ENCODE data around the gene MFSD6. TPM values are rescaled to one million over a fixed set of nuclear protein-coding genes. Genes with fewer than 3 reads are reported as not detected.
"Not testable (repeated sequence)": the region's sequence is repeated elsewhere in the genome, so short reads cannot be mapped to it uniquely, and the experiment has no call there.

MFSD6 gene
- total and polyA plus RNA-seq, 10 donors = 5.0 to 130 (median 46.9) TPM

GRCh38 chr2:190506666-190507065 lies 98.5 kb downstream of the MFSD6 start:
- H3K36me3 ChIP-seq = peaks cover 0 to 91% (median 31%) of the 10 kb centered on the region in 6 donors
- 50 to 69% (median 57%) methylated on average over 2 of the region's 2 CpGs for WGBS, 5 donors
- intact Hi-C loops (cut with DNase I; ENCODE audit: low total_unique reads) = no loop called here
- H3K27ac ChIP-seq = peak overlapping the region in 6 of 8 donors; percentile 9 to 68 (median 24)
- no peaks in the 10 kb centered on the region for H3K9me3 ChIP-seq
- TF ChIP-seq CTCF (IDR thresholded peaks at IDR 0.05 in 8 of 11, conservative IDR thresholded peaks at IDR 0.05 in 3 of 11) (no peak), POLR2AphosphoS5 (IDR thresholded peaks at IDR 0.05) (no peak), POLR2A (IDR thresholded peaks at IDR 0.05) (no peak)
- no peaks in the 10 kb centered on the region for H3K27me3 ChIP-seq (replicated peaks in 1 of 7)
- no peak overlapping the region for H3K4me3 ChIP-seq
- DNase-seq = no peak
- H3K4me1 ChIP-seq = peaks cover 2 to 40% (median 18%) of the 10 kb centered on the region in 6 donors

DNA sequence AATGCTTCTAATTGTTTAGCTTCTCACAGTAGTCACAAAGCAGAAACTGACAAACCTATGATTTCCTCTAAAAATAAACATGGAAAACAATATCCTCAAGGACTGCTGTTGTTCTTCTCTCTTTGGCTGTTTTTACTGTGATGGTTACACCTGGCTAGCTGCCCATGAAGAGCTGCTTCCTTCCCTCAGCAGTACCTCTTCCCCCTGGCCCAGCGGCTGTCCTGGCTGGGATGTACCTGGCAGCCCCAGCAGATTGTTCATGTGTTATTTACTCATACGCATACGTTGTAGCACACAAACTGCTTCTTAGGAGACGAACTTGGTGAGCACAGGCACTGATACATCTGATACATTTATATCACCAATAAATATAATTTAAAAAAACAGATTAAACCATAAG lies 99.0 kb downstream of the MFSD6 start:
- TF ChIP-seq POLR2AphosphoS5 (IDR thresholded peaks at IDR 0.05) = peak in 1 of 3 donors; percentile 23
- TF ChIP-seq POLR2A (IDR thresholded peaks at IDR 0.05) = no peak
- no peak for DNase-seq
- intact Hi-C loops (cut with DNase I; ENCODE audit: low total_unique reads) = no loop called here
- peak overlapping the region in 7 of 8 donors; percentile 0 to 68 (median 20) for H3K27ac ChIP-seq
- no peaks in the 10 kb centered on the region for H3K9me3 ChIP-seq
- H3K4me1 ChIP-seq = peaks cover 2 to 35% (median 15%) of the 10 kb centered on the region in 6 donors
- peaks cover 0 to 88% (median 31%) of the 10 kb centered on the region in 6 donors for H3K36me3 ChIP-seq
- WGBS, 5 donors = 59 to 78% (median 69%) methylated on average over 4 of the region's 4 CpGs
- H3K27me3 ChIP-seq (replicated peaks in 1 of 7) = no peaks in the 10 kb centered on the region
- no peak overlapping the region for H3K4me3 ChIP-seq

GRCh38 chr2:190509895-190510294 lies 101.7 kb downstream of the MFSD6 start:
- H3K9me3 ChIP-seq; H3K27me3 ChIP-seq (replicated peaks in 1 of 7); DNase-seq; intact Hi-C loops (cut with DNase I; ENCODE audit: low total_unique reads); H3K27ac ChIP-seq; H3K4me3 ChIP-seq: not testable (repeated sequence)
- Histone ChIP-seq H3K4me1 (peaks cover 2 to 26% (median 13%) of the 10 kb centered on the region in 6 donors), H3K36me3 (peaks cover 0 to 86% (median 22%) of the 10 kb centered on the region in 6 donors)
- 88 to 94% (median 91%) methylated on average over 5 of the region's 5 CpGs for WGBS, 5 donors

DNA sequence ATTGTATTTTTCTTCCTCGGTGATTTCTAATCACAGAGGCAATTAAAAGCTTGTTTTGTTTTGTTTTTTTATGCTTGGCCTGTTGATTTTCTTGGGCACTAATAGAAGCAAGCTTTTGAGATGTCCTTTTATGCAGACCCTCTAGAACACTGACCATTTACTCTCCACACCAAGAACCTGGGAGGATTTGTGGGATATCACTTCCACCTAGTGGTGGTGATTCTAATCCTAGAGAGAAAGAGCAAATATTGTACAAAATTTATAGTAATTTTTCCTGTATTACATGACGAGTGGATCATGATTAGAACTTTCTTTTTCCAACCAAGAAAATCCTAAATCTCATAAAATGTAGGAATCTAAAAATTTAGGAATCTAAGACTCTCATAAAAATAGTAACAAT lies 102.9 kb downstream of the MFSD6 start:
- H3K27ac ChIP-seq = no peak overlapping the region
- DNase-seq = no peak
- H3K36me3 ChIP-seq = peaks cover 0 to 74% (median 17%) of the 10 kb centered on the region in 6 donors
- no peaks in the 10 kb centered on the region for H3K9me3 ChIP-seq
- peaks cover 2 to 20% (median 14%) of the 10 kb centered on the region in 6 donors for H3K4me1 ChIP-seq
- no peak overlapping the region for H3K4me3 ChIP-seq
- 75 to 86% (median 77%) methylated on average over 2 of the region's 2 CpGs for WGBS, 5 donors
- intact Hi-C loops (cut with DNase I; ENCODE audit: low total_unique reads) = no loop called here
- TF ChIP-seq POLR2AphosphoS5 (IDR thresholded peaks at IDR 0.05) = no peak
- TF ChIP-seq CTCF (IDR thresholded peaks at IDR 0.05 in 8 of 11, conservative IDR thresholded peaks at IDR 0.05 in 3 of 11) = peak in 5 of 11 experiments; percentile 20 to 46 (median 29)
- no peaks in the 10 kb centered on the region for H3K27me3 ChIP-seq (replicated peaks in 1 of 7)

- Histone ChIP-seq H3K4me3 (no peak overlapping the region), H3K27ac (no peak overlapping the region), H3K36me3 (peaks cover 0 to 73% (median 17%) of the 10 kb centered on the region in 6 donors), H3K27me3 (replicated peaks in 1 of 7) (no peaks in the 10 kb centered on the region), H3K4me1 (peaks cover 0 to 9% (median 4%) of the 10 kb centered on the region in 6 donors), H3K9me3 (no peaks in the 10 kb centered on the region)
- DNase-seq = no peak
- intact Hi-C loops (cut with DNase I; ENCODE audit: low total_unique reads) = no loop called here
- 50 to 81% (median 72%) methylated on average over 3 to 5 of the region's 5 CpGs for WGBS, 5 donors
- TF ChIP-seq CTCF (IDR thresholded peaks at IDR 0.05 in 8 of 11, conservative IDR thresholded peaks at IDR 0.05 in 3 of 11) = no peak
- no peak for TF ChIP-seq POLR2A (IDR thresholded peaks at IDR 0.05)
- peak in 1 of 3 donors; percentile 16 for TF ChIP-seq POLR2AphosphoS5 (IDR thresholded peaks at IDR 0.05)
These were observed 104.5 kb downstream of the MFSD6 start for GRCh38 chr2:190512539-190513095.
